Activated CD8-positive, alpha-beta memory T cell treated with anti-CD3 and anti-CD28 coated beads for 36 hours (primary cell): ENCODE data around the gene GJB1. TPM values are rescaled to one million over a fixed set of nuclear protein-coding genes. Genes with fewer than 3 reads are reported as not detected.
"Not testable (repeated sequence)": the region's sequence is repeated elsewhere in the genome, so short reads cannot be mapped to it uniquely, and the experiment has no call there.

Experiments used
- CTCF ChIA-PET: fragments of 350-600 bp; sonication (Branson Sonifier 250); formaldehyde crosslinking; loops from one replicate; lab custom pipeline; 2021; ENCODE audit warnings: antibody characterized with exemption; lab: Charles Lee
- POLR2A ChIA-PET: fragments of 350-600 bp; sonication (Branson Sonifier 250); formaldehyde crosslinking; loops from one replicate; lab custom pipeline; 2021; ENCODE audit warnings: antibody characterized with exemption; lab: Charles Lee
- total RNA-seq, 2 experiments: library from RNA; stranded (reverse); gene quantifications; one replicate each; pipeline ENCODE4 v1.2.3, GENCODE V29; 2021

The GJB1 gene
- total RNA-seq: not detected

DNA sequence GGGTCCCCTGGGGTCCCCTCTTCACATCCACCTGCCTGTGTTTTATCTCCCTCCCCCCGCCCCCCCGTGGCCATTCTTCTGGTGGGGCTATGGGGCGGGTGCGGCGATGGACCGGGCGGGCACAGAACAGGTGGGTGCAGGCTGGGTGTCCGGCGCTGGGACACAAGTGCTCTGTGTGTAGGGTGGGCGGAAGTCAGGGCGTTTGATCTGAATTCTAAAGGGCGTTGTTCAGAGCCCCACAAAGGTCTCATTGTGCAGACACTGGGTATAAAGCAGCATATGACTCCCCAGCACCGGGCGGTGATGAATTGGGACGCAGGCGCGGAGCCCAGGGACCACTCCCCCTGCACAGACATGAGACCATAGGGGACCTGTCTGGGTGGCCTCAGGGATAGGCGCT is at the start of gene GJB1:
GJB1 (plus strand) TSS at position 296 of the 400 bp plus-strand sequence. CDS start 484 bp downstream, outside the sequence.
- POLR2A ChIA-PET: no interaction called here
- CTCF ChIA-PET: no interaction called here

DNA sequence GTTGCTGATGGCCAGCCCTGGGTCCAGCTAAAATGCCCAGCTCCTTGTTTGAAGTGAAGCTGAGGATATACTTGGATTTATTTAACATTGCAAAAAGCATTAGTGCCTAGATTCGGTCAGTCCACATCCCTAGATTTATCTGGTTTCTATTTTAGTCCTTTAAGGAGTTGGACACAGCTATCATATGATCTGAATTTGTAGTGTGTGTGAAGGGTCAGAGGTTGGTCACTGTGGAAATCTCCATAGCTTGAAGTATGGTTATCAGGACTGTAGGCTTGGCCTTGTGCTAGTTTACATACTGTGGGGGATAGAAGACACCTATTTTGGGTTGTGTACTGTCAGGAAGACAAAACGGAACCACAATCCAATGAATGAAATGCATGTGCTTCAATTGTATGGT is 49.6 kb upstream of the GJB1 start:
- CTCF ChIA-PET: interaction anchor here (0.8 kb wide), 1 partner anchor 147 kb away, joined by 5 read pairs; no protein-coding TSS in a partner anchor

GRCh38 chrX:71174795-71175194 is 48.2 kb upstream of the GJB1 start:
- ChIA-PET CTCF (no interaction called here), POLR2A (no interaction called here)

More for the DNA sequence above, 49.6 kb upstream of the GJB1 start:
- POLR2A ChIA-PET: no interaction called here

- POLR2A ChIA-PET: no interaction called here
Observed at GRCh38 chrX:71175531-71175930, 47.5 kb upstream of the GJB1 start.

GRCh38 chrX:71177327-71177726 is 45.7 kb upstream of the GJB1 start:
- POLR2A ChIA-PET: no interaction called here
- CTCF ChIA-PET: no interaction called here

More at GRCh38 chrX:71175531-71175930, 47.5 kb upstream of the GJB1 start:
- CTCF ChIA-PET: interaction anchor here (0.5 kb wide), 1 partner anchor 212 kb away, joined by 4 read pairs; no protein-coding TSS in a partner anchor

- POLR2A ChIA-PET: no interaction called here
- CTCF ChIA-PET: interaction anchor here (0.8 kb wide), 1 partner anchor 10 kb away, joined by 4 read pairs; no protein-coding TSS in a partner anchor
Observed at GRCh38 chrX:71178908-71179307, 44.1 kb upstream of the GJB1 start.

- POLR2A ChIA-PET: interaction anchor here (0.6 to 0.7 kb wide), 2 partner anchors 81 to 113 kb away, joined by 3 to 5 read pairs; no protein-coding TSS in a partner anchor
- CTCF ChIA-PET: not testable (repeated sequence)
Observed at GRCh38 chrX:71180579-71181265, 42.3 kb upstream of the GJB1 start.

DNA sequence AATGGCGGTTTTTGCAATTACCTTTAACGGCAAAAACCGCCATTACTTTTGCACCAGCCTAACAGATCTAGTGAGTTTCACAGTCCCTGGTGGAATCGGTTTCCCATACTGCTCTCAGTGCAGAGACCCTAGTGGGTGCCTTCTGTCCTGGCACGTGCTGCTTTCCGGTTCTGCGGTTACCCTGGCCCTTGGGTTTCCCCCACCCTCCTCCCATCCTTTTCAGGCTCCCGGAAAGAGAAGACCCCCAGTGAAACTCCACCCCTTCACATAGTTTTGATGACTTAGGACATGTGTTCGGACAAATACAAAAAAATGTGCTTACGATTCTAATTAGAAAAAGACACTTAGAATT is 41.5 kb upstream of the GJB1 start:
- POLR2A ChIA-PET: interaction anchor here (0.6 to 1.6 kb wide), 6 partner anchors 14 to 120 kb away, joined by 3 to 6 read pairs (median 4); partner anchors contain the start of gene NONO

DNA sequence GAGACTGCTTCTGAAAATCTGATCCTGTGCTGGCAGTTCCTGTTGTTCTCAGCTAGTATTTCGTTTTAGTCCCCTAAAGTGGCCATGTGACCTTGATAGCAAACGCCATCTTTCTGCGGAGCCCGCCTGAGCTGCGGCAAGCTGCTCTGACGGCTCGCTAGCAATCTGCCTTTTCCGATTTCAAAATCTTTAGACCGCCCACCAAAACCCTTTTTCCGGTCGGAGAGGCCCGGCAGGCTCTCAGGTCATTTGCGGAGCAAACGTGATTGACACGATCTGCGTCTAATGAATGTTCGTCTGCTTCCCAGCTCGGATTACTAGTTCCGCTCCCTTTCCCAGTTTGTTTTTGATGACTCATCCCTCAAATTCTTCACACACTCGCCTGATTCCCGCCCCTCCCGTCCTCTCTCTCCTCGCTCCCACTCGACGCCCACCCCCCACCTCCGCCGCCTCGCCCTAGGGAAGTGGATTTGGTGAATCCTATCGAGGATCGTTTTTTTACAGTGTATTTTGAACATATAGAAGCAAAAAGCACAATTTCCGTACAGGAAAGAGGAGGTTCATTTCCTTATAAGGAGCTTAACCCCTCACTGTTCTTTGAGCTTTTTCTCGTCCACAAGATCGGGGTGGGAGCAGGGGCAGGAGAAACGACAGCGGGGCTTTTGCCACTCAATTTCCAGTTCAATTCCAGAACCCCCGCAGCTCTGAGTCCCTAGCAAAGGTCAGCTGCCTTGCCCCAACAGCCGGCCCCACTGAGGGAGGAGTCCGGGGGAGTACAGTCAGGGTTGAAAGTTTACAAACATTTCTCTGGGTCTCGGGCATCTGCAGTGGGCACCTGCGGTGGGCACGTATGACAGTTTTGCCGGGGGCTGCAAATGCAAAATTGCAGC is 40.9 kb upstream of the GJB1 start:
- CTCF ChIA-PET: interaction anchor here (0.7 kb wide), 2 partner anchors 16 to 492 kb away, joined by 3 to 4 read pairs; no protein-coding TSS in a partner anchor
- POLR2A ChIA-PET: interaction anchor here (0.5 to 1.6 kb wide), 9 partner anchors 14 to 184 kb away, joined by 3 to 10 read pairs (median 3); partner anchors contain the start of genes NONO and TAF1

More for the DNA sequence above, 41.5 kb upstream of the GJB1 start:
- CTCF ChIA-PET: interaction anchor here (0.7 kb wide), 1 partner anchor 493 kb away, joined by 3 read pairs; no protein-coding TSS in a partner anchor

GRCh38 chrX:71182871-71183270 is 40.2 kb upstream of the GJB1 start:
- POLR2A ChIA-PET: interaction anchor here (0.6 to 1.6 kb wide), 7 partner anchors 13 to 183 kb away, joined by 3 to 10 read pairs (median 6); partner anchors contain the start of genes NONO and TAF1
- CTCF ChIA-PET: interaction anchor here (0.7 kb wide), 1 partner anchor 15 kb away, joined by 4 read pairs; no protein-coding TSS in a partner anchor

- ChIA-PET CTCF (no interaction called here), POLR2A (interaction anchor here (0.6 to 1.1 kb wide), 3 partner anchors 15 to 123 kb away, joined by 4 to 10 read pairs (median 7); no protein-coding TSS in a partner anchor)
Observed at GRCh38 chrX:71183341-71183740, 39.7 kb upstream of the GJB1 start.

GRCh38 chrX:71184092-71184491 is 38.9 kb upstream of the GJB1 start:
- ChIA-PET POLR2A (no interaction called here), CTCF (no interaction called here)

DNA sequence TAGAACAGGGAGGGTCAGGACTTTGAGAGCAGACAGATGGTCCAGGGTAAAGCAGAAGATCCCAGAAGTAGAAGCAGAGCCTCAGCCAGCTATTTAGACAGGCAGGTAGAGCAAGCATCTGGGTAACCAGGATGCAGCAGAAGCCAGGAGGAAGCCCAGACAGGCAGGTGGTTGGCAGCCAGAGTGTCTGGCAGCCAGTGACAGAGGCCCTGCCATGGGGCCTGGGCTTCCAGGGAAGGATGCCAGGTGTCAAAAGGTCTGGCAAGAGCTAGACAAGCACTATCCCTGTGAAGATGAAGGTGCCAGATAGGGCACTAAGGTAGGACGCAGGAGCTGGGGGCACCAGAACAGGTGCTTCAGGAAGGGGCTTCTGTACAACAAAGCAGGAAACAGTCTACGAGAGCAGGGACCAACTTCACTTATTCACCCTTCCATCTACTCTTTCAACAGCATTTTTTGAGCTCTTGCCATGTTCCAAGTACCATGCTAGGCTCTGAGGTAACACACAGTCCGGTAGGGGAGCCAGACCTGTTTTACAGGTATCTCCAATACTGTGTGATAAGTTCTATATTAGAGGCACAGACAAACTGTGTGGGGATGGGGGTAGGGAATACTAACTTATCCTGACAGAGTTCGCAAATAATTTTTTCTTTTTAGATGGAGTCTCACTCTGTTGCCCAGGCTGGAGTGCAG is 38.1 kb upstream of the GJB1 start:
- POLR2A ChIA-PET: no interaction called here
- CTCF ChIA-PET: no interaction called here

DNA sequence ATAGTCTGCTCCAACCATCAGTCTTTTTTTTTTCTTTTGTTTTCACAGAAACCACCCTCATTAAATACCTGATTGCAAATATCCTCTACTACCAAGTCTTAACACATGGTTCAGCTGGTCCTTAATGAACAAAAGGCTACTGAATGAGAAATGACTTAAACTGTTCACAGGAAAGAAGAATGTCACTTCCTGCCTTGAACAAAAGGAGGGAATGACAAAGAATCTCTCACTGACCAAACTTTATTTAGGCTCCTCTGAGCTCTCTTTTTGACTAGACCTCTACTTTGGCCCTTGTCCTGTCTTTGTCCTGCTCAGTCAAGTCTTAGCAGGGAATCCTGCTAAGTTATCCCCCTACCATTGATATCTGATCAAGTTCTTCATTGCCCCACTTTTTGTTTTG is 31.8 kb upstream of the GJB1 start:
- CTCF ChIA-PET: no interaction called here
- POLR2A ChIA-PET: no interaction called here

GRCh38 chrX:71195964-71196649 is 26.9 kb upstream of the GJB1 start:
- POLR2A ChIA-PET: interaction anchor here (0.6 to 1.1 kb wide), 6 partner anchors 14 to 501 kb away, joined by 3 to 7 read pairs (median 4); partner anchors contain the start of gene NONO
- CTCF ChIA-PET: interaction anchor here (0.9 kb wide), 1 partner anchor 88 kb away, joined by 3 read pairs; no protein-coding TSS in a partner anchor

DNA sequence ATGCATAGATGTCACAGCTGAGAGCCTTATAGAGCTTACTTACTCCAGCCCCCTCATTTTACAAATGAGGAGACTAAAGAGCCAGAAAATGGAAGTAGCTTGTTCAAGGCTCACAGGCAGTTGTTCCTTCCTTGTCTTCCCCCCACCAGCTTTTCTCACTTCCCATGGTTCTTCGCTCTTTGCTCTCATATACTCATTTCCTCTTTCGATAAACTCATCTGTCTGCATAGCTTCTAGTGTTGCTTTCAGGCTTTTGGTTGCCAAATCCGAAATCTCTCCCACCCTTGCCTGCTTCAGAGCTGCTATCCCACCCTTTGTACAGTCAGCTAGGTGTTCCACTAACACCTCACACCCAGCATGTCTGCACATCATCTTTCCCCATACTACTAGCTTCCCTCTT is 25.0 kb upstream of the GJB1 start:
- ChIA-PET POLR2A (interaction anchor here (0.6 to 1.2 kb wide), 6 partner anchors 9 to 337 kb away, joined by 3 to 8 read pairs (median 4); partner anchors contain the start of gene NONO), CTCF (interaction anchor here (0.6 to 1.3 kb wide), 2 partner anchors 16 to 95 kb away, joined by 3 to 4 read pairs; no protein-coding TSS in a partner anchor)

- POLR2A ChIA-PET: interaction anchor here (0.7 kb wide), 1 partner anchor 17 kb away, joined by 10 read pairs; no protein-coding TSS in a partner anchor
- CTCF ChIA-PET: no interaction called here
Observed at GRCh38 chrX:71199252-71200008, 23.6 kb upstream of the GJB1 start.
